Naive B cell (primary cell): ENCODE results near the gene SETD4. TPM values are rescaled to one million over a fixed set of nuclear protein-coding genes. Genes with fewer than 3 reads are reported as not detected.

Source experiments
- ATAC-seq, 2 donors: fragments of 150-1000 bp; cut with Tn5 transposase; 2 replicates each; pipeline ENCODE4 v1.10.0; 2021; ENCODE audit warnings: low read depth in 2 of 2, mild to moderate bottlenecking in 2 of 2, moderate library complexity in 2 of 2
- DNase-seq: peaks from one replicate; pipeline ENCODE4 v3.0.0; 2022
- H3K27ac Mint-ChIP-seq, 6 donors: one replicate each; pipeline ENCODE4 v1.8.0; 2020 to 2022; ENCODE audit warnings: mild to moderate bottlenecking in 6 of 6, mixed read lengths in 6 of 6, moderate library complexity in 5 of 6, inconsistent platforms in 2 of 6
- H3K27me3 Mint-ChIP-seq, 3 donors: one replicate each; pipeline ENCODE4 v1.8.0; 2021 to 2022; ENCODE audit warnings: mixed read lengths in 3 of 3, mild to moderate bottlenecking in 1 of 3
- H3K36me3 Mint-ChIP-seq, 2 donors: one replicate each; pipeline ENCODE4 v1.8.0; 2020 to 2022; ENCODE audit warnings: mixed read lengths in 2 of 2, inconsistent platforms in 1 of 2, mild to moderate bottlenecking in 1 of 2
- H3K4me1 Mint-ChIP-seq, 3 donors: one replicate each; pipeline ENCODE4 v1.8.0; 2020 to 2022; ENCODE audit warnings: mixed read lengths in 3 of 3, inconsistent platforms in 1 of 3, mild to moderate bottlenecking in 1 of 3, moderate library complexity in 1 of 3
- H3K4me3 Mint-ChIP-seq, 8 donors: one replicate each; pipeline ENCODE4 v1.8.0; 2020 to 2022; ENCODE audit warnings: mild to moderate bottlenecking in 8 of 8, mixed read lengths in 8 of 8, moderate library complexity in 8 of 8, inconsistent platforms in 2 of 8
- H3K9me3 Mint-ChIP-seq, 7 donors: one replicate each; pipeline ENCODE4 v1.8.0; 2020 to 2022; ENCODE audit warnings: mixed read lengths in 7 of 7, mild to moderate bottlenecking in 5 of 7, inconsistent platforms in 2 of 7, moderate library complexity in 1 of 7
- polyA plus RNA-seq, 6 donors: library from polyadenylated mRNA; unstranded; fragments of 300-500 nt; fragmentation: Illumina TruSeq; gene quantifications; one replicate each; pipeline ENCODE4 v1.2.3, GENCODE V29; 2021; ENCODE audit warnings: low read depth in 6 of 6

The SETD4 gene
- polyA plus RNA-seq, 6 donors from 2014 or later, result 6.5 to 15.1 (median 9.7) TPM

GRCh38 chr21:36055551-36055950 lies 4.8 kb downstream of the SETD4 start:
- H3K36me3 Mint-ChIP-seq, result peaks cover 20 to 24% of the 10 kb centered on the region in 2 donors

GRCh38 chr21:36053715-36054062 lies 6.6 kb downstream of the SETD4 start:
- peaks cover 33 to 36% of the 10 kb centered on the region in 2 donors for H3K36me3 Mint-ChIP-seq
- H3K27ac Mint-ChIP-seq, result no peak overlapping the region
- no peaks in the 10 kb centered on the region for H3K27me3 Mint-ChIP-seq
- no peaks in the 10 kb centered on the region for H3K9me3 Mint-ChIP-seq
- peaks cover 8 to 14% (median 12%) of the 10 kb centered on the region in 3 donors for H3K4me1 Mint-ChIP-seq
- no peak overlapping the region for H3K4me3 Mint-ChIP-seq
- DNase-seq, result no peak
- ATAC-seq, result no peak

More at GRCh38 chr21:36055551-36055950, 4.8 kb downstream of the SETD4 start:
- peaks cover 9 to 20% (median 13%) of the 10 kb centered on the region in 3 donors for H3K4me1 Mint-ChIP-seq
- DNase-seq (no peak), ATAC-seq (no peak)
- H3K4me3 Mint-ChIP-seq, result peak overlapping the region in 1 of 8 donors; percentile 57
- no peak overlapping the region for H3K27ac Mint-ChIP-seq
- no peaks in the 10 kb centered on the region for H3K27me3 Mint-ChIP-seq
- H3K9me3 Mint-ChIP-seq, result no peaks in the 10 kb centered on the region

GRCh38 chr21:36052860-36053714 lies 7.2 kb downstream of the SETD4 start:
- ATAC-seq, result no peak
- H3K9me3 Mint-ChIP-seq, result no peaks in the 10 kb centered on the region
- peaks cover 7 to 11% (median 7%) of the 10 kb centered on the region in 3 donors for H3K4me1 Mint-ChIP-seq
- peaks cover 31 to 35% of the 10 kb centered on the region in 2 donors for H3K36me3 Mint-ChIP-seq
- no peak overlapping the region for H3K27ac Mint-ChIP-seq
- H3K27me3 Mint-ChIP-seq, result no peaks in the 10 kb centered on the region
- no peak for DNase-seq
- H3K4me3 Mint-ChIP-seq, result no peak overlapping the region

GRCh38 chr21:36048357-36048756 lies 12.0 kb downstream of the SETD4 start:
- no peak for ATAC-seq
- DNase-seq, result no peak
- Mint-ChIP-seq H3K36me3 (peaks cover 36 to 43% of the 10 kb centered on the region in 2 donors), H3K4me1 (peaks cover 4 to 7% (median 5%) of the 10 kb centered on the region in 3 donors), H3K9me3 (no peaks in the 10 kb centered on the region), H3K27me3 (no peaks in the 10 kb centered on the region), H3K4me3 (no peak overlapping the region), H3K27ac (peak overlapping the region in 1 of 6 donors; percentile 57)

GRCh38 chr21:36047139-36047538 lies 13.2 kb downstream of the SETD4 start:
- no peak overlapping the region for H3K4me3 Mint-ChIP-seq
- H3K27ac Mint-ChIP-seq, result no peak overlapping the region
- peaks cover 4 to 7% (median 5%) of the 10 kb centered on the region in 3 donors for H3K4me1 Mint-ChIP-seq
- ATAC-seq (no peak), DNase-seq (no peak)
- H3K36me3 Mint-ChIP-seq, result peaks cover 36 to 43% of the 10 kb centered on the region in 2 donors
- H3K9me3 Mint-ChIP-seq, result no peaks in the 10 kb centered on the region
- no peaks in the 10 kb centered on the region for H3K27me3 Mint-ChIP-seq

GRCh38 chr21:36045993-36046392 lies 14.3 kb downstream of the SETD4 start:
- Mint-ChIP-seq H3K27ac (no peak overlapping the region), H3K9me3 (no peaks in the 10 kb centered on the region), H3K36me3 (peaks cover 42% of the 10 kb centered on the region in 2 donors), H3K4me1 (peaks cover 4 to 7% (median 5%) of the 10 kb centered on the region in 3 donors), H3K27me3 (no peaks in the 10 kb centered on the region), H3K4me3 (no peak overlapping the region)
- DNase-seq (no peak), ATAC-seq (no peak)

- ATAC-seq (no peak), DNase-seq (no peak)
- Mint-ChIP-seq H3K4me1 (peaks cover 0 to 7% (median 5%) of the 10 kb centered on the region in 3 donors), H3K27me3 (no peaks in the 10 kb centered on the region), H3K27ac (peak overlapping the region in 1 of 6 donors; percentile 39), H3K36me3 (peaks cover 24 to 29% of the 10 kb centered on the region in 2 donors), H3K9me3 (no peaks in the 10 kb centered on the region), H3K4me3 (no peak overlapping the region)
Measured at GRCh38 chr21:36044056-36044455, 16.3 kb downstream of the SETD4 start.

- Mint-ChIP-seq H3K27me3 (no peaks in the 10 kb centered on the region), H3K9me3 (no peaks in the 10 kb centered on the region), H3K4me3 (no peak overlapping the region), H3K27ac (no peak overlapping the region), H3K36me3 (peaks cover 26 to 31% of the 10 kb centered on the region in 2 donors), H3K4me1 (peaks cover 0 to 5% (median 3%) of the 10 kb centered on the region in 3 donors)
- DNase-seq (no peak), ATAC-seq (no peak)
Measured at GRCh38 chr21:36041910-36042309, 18.4 kb downstream of the SETD4 start.

- Mint-ChIP-seq H3K4me1 (peaks cover 0 to 5% (median 3%) of the 10 kb centered on the region in 3 donors), H3K36me3 (peaks cover 38 to 39% of the 10 kb centered on the region in 2 donors), H3K27me3 (no peaks in the 10 kb centered on the region), H3K27ac (no peak overlapping the region), H3K9me3 (no peaks in the 10 kb centered on the region), H3K4me3 (no peak overlapping the region)
- DNase-seq (no peak), ATAC-seq (no peak)
Measured at GRCh38 chr21:36040389-36040788, 19.9 kb downstream of the SETD4 start.

- Mint-ChIP-seq H3K27me3 (no peaks in the 10 kb centered on the region), H3K9me3 (no peaks in the 10 kb centered on the region), H3K27ac (no peak overlapping the region), H3K4me1 (peaks cover 0 to 4% (median under 1%) of the 10 kb centered on the region in 3 donors), H3K36me3 (peaks cover 35 to 36% of the 10 kb centered on the region in 2 donors), H3K4me3 (no peak overlapping the region)
- no peak for DNase-seq
- no peak for ATAC-seq
Measured at GRCh38 chr21:36039861-36040260, 20.5 kb downstream of the SETD4 start.

GRCh38 chr21:36038701-36039497 lies 21.4 kb downstream of the SETD4 start:
- no peak overlapping the region for H3K4me3 Mint-ChIP-seq
- peaks cover 27 to 31% of the 10 kb centered on the region in 2 donors for H3K36me3 Mint-ChIP-seq
- ATAC-seq, result no peak
- peak overlapping the region in 1 of 6 donors; percentile 19 for H3K27ac Mint-ChIP-seq
- no peaks in the 10 kb centered on the region for H3K4me1 Mint-ChIP-seq
- H3K9me3 Mint-ChIP-seq, result no peaks in the 10 kb centered on the region
- no peaks in the 10 kb centered on the region for H3K27me3 Mint-ChIP-seq
- DNase-seq, result no peak

- Mint-ChIP-seq H3K36me3 (peaks cover 15 to 31% of the 10 kb centered on the region in 2 donors), H3K4me3 (no peak overlapping the region), H3K27me3 (no peaks in the 10 kb centered on the region), H3K9me3 (no peaks in the 10 kb centered on the region), H3K27ac (peak overlapping the region in 2 of 6 donors; percentile 15 to 64), H3K4me1 (no peaks in the 10 kb centered on the region)
- DNase-seq, result no peak
- ATAC-seq, result no peak
Measured at GRCh38 chr21:36035381-36035791, 24.9 kb downstream of the SETD4 start.

GRCh38 chr21:36034211-36034913 lies 26.0 kb downstream of the SETD4 start:
- Mint-ChIP-seq H3K36me3 (peaks cover 15 to 31% of the 10 kb centered on the region in 2 donors), H3K4me3 (no peak overlapping the region), H3K4me1 (no peaks in the 10 kb centered on the region), H3K27ac (peak overlapping the region in 1 of 6 donors; percentile 54), H3K9me3 (no peaks in the 10 kb centered on the region), H3K27me3 (no peaks in the 10 kb centered on the region)
- no peak for DNase-seq
- no peak for ATAC-seq
